Heart right ventricle (tissue), 16 donors: ENCODE data around the gene JAKMIP1. TPM values are rescaled to one million over a fixed set of nuclear protein-coding genes. Genes with fewer than 3 reads are reported as not detected.

Experiments used
- ATAC-seq, 8 donors: fragments of 200-7000 bp; cut with Tn5 transposase; one replicate each; pipeline ENCODE4 v1.9.1; 2020; ENCODE audit warnings: mild to moderate bottlenecking in 8 of 8, moderate library complexity in 8 of 8, moderate number of reproducible peaks in 1 of 8
- DNase-seq, 2 donors: peaks; one replicate each; pipeline ENCODE4 v3.0.0-alpha.2; 2020
- H3K27ac ChIP-seq, 10 donors: fragments of 200-600 bp; sonication (generic) in 2 of 10; one replicate each; pipeline versions ENCODE4 v1.5.0 to v1.8.0; 2020 to 2022; ENCODE audit warnings: mild to moderate bottlenecking in 3 of 10
- H3K27me3 ChIP-seq, 7 donors: fragments of 200-600 bp; one replicate each; pipeline ENCODE4 v1.8.0; 2021 to 2022; ENCODE audit warnings: mild to moderate bottlenecking in 2 of 7
- H3K36me3 ChIP-seq, 9 donors: fragments of 200-600 bp; sonication (generic) in 1 of 9; one replicate each; pipeline versions ENCODE4 v1.5.0 to v1.8.0; 2020 to 2022; ENCODE audit warnings: mild to moderate bottlenecking in 2 of 9
- H3K4me1 ChIP-seq, 9 donors: fragments of 200-600 bp; sonication (generic) in 1 of 9; one replicate each; pipeline versions ENCODE4 v1.5.0 to v1.8.0; 2020 to 2022; ENCODE audit warnings: mild to moderate bottlenecking in 4 of 9
- H3K4me3 ChIP-seq, 10 donors: fragments of 200-600 bp; sonication (generic) in 2 of 10; one replicate each; pipeline versions ENCODE4 v1.5.0 to v1.8.0; 2020 to 2022; ENCODE audit warnings: mild to moderate bottlenecking in 7 of 10, moderate library complexity in 2 of 10
- H3K9me3 ChIP-seq, 11 donors: fragments of 200-600 bp in 10 of 11; sonication (generic) in 2 of 11; one replicate each; pipeline versions ENCODE4 v1.5.0 to v1.8.0; 2013 to 2022; ENCODE audit warnings: mild to moderate bottlenecking in 2 of 11, control low read depth in 1 of 11, moderate library complexity in 1 of 11
- WGBS, 2 donors: extraction: QIAGEN DNeasy Blood & Tissue Kit; methylation state at CpG; one replicate each; pipeline ENCODE4 v1.1.7; 2013; ENCODE audit warnings: inconsistent platforms in 1 of 2; 5-methylcytosine and 5-hydroxymethylcytosine counted together
- intact Hi-C, 10 donors: fragments of 100-400 bp; cut with DNase I; formaldehyde crosslinking; loops; one replicate each; pipeline versions ENCODE4 v1.11.1 to v1.14.2; 2022
- polyA plus RNA-seq, 2 donors: library from polyadenylated mRNA; stranded (reverse); fragments of 200-250 nt; gene quantifications; one replicate each; pipeline ENCODE4 v1.2.3, GENCODE V29; 2013
- total RNA-seq, 10 donors: library from RNA; stranded (reverse); fragmentation: NEBNext Ultra II Directional in 3 of 10; extraction: Animal tissue kit (Norgen Biotek cat#: 25700) in 3 of 10; gene quantifications; one replicate each; pipeline versions ENCODE4 v1.2.1 to v1.2.4, GENCODE V29; 2021 to 2023
- TF ChIP-seq, protein P1 (sequence below), 9 donors: fragments of 200-600 bp; sonication (generic) in 2 of 9; IDR thresholded peaks; one replicate each; pipeline versions ENCODE4 v1.5.0 to v1.8.0; 2021 to 2022; ENCODE audit warnings: antibody characterized with exemption in 9 of 9, mild to moderate bottlenecking in 5 of 9, moderate library complexity in 1 of 9
- donor health status: Arrhythmogenic right ventricular cardiomyopathy.
- donor health status: ischemic (EF 13 %, LVEDD 7.1; RV severe dilation, severe dysfunction).
- donor health status: healthy with polysubstance abuse.
- donor health status: DM: no; HTN: yes; CAD: no.
- donor health status: DM: no; HTN: no; CAD: no.
- donor health status: ischemic (EF 25% LVEDD 6.9; RV normal size, moderate dysfunction).
- donor health status: ischemic (EF 25% LVEDD 5.7; RV mildly dilated, moderate dysfunction).
- donor health status: healthy.
- donor health status: DM: yes; HTN: yes; CAD: no.
- donor health status: Ischemic cardiomyopathy.
- donor health status: ischemic (EF 35%, LVEDD 5.7; RV mildly dilated, moderate dysfunction).
- donor health status: nonischemic (EF 11% LVEDD 7.7; RV severe dilation, severe dysfunction).
- donor health status: DM: yes; HTN: yes; CAD: no.
- donor health status: PGD.
- donor health status: ischemic (EF 29% LVEDD 5.4; RV normal size, mild dysfunction).
- donor health status: nonischemic (EF 23%, LVEDD 6.1; RV moderate dilation, normal function).

JAKMIP1 gene
- total and polyA plus RNA-seq, 12 donors: 0.04 to 0.76 (median 0.14) TPM; not detected in 8

DNA sequence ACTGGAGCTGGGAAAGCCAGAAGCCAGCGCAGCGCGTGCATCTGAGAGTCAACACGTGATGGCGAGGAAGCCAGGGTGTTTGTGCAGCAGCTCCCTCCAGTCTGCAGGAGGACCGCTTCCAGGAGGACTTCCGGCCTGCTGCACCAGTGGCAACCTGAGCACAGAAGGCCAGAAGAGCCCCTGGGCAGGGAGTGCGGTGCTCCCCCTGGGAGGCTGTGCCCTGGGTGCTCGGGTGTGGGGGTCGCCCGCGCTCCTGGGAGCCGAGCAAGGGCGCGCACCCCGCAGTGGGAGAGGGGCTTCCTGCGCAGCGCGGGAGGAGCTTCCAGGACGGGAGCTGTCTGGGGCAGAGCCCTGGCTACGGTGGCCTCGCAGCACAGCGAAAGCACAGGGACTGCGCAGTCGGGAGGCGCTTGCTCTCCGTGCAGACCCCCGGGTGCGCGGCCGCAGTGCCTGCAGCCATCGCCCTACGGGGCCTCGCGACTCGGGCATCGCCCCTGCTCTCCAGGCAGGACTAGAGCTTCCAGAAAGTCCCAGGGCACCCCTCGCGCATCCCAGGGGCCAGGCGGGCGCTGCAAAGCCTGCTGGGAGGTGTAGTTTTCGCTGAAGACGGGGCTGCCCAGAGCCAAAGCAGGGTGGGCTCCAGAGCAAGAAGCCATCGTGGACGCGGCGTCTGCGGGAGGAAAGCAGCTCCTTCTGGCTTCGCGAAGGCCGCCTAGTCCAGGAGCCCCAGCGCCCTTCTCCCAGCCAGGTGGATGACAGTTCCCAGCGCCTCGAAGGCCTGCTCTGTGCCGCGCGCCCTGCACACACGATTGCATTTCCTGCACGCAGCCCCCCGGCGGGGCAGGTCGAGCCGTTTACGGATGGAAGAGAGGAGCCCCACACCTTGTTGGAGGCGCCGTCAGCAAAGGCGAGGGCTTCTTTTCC, 45.2 kb upstream of the JAKMIP1 start:
- ATAC-seq: peak; percentile 43 to 80 (median 62)
- intact Hi-C loops: no loop called here
- Histone ChIP-seq H3K9me3 (peaks cover 0 to 16% (median 0%) of the 10 kb centered on the region in 11 donors), H3K27me3 (peaks cover 0 to 78% (median 57%) of the 10 kb centered on the region in 7 donors), H3K36me3 (no peaks in the 10 kb centered on the region), H3K27ac (no peak overlapping the region), H3K4me3 (peak overlapping the region in 9 of 10 donors; percentile 24 to 55 (median 38)), H3K4me1 (peaks cover 0 to 10% (median 4%) of the 10 kb centered on the region in 9 donors)
- DNase-seq: no peak
- TF ChIP-seq, protein P1, sequence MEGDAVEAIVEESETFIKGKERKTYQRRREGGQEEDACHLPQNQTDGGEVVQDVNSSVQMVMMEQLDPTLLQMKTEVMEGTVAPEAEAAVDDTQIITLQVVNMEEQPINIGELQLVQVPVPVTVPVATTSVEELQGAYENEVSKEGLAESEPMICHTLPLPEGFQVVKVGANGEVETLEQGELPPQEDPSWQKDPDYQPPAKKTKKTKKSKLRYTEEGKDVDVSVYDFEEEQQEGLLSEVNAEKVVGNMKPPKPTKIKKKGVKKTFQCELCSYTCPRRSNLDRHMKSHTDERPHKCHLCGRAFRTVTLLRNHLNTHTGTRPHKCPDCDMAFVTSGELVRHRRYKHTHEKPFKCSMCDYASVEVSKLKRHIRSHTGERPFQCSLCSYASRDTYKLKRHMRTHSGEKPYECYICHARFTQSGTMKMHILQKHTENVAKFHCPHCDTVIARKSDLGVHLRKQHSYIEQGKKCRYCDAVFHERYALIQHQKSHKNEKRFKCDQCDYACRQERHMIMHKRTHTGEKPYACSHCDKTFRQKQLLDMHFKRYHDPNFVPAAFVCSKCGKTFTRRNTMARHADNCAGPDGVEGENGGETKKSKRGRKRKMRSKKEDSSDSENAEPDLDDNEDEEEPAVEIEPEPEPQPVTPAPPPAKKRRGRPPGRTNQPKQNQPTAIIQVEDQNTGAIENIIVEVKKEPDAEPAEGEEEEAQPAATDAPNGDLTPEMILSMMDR (IDR thresholded peaks at IDR 0.05): no peak
- WGBS, 2 donors: 8 to 9% methylated on average over 66 to 67 of the region's 67 CpGs

DNA sequence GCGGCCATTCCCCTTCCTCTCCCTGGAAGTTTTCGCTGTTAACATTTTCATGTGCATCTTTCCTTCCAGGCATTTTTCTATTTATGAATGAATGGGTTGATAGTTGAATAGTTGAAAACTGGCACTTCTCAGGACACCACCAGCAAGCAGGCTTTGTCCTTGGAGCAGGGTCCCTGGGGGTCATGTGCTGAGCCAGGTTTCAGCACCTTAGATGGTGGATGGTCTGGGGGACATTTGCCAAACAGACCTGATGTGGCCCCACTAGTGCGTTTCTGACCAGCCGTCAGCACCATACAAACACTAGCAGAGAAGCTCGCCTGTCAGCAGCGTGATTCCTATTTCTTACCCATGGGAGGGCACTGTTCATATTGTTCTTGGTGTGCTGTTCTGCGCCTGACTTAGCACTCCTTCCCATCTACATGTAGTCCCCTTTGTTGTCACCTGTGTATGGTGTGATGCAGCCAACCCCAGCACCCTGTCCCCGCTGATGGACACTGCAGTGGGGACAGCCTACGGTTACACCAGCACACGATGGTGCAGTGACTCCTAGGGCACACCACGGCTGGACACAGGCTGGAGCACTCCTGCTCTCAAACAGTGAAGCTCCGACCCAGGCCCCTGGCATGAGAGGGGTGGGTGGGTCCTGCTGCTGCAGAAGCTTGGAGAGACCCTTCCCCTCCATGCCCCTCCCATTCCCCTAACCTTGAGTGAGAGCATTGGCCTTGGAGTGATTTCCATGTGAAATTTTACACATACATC, 42.1 kb upstream of the JAKMIP1 start:
- ATAC-seq (no peak), DNase-seq (no peak)
- intact Hi-C loops: no loop called here
- Histone ChIP-seq H3K27me3 (peaks cover 0 to 65% (median 45%) of the 10 kb centered on the region in 7 donors), H3K9me3 (peaks cover 0 to 16% (median 0%) of the 10 kb centered on the region in 11 donors), H3K27ac (no peak overlapping the region), H3K4me3 (no peak overlapping the region), H3K4me1 (peaks cover 0 to 9% (median 4%) of the 10 kb centered on the region in 9 donors), H3K36me3 (no peaks in the 10 kb centered on the region)
- TF ChIP-seq, protein P1 (IDR thresholded peaks at IDR 0.05): no peak
- WGBS, 2 donors: 78 to 80% methylated on average over 12 of the region's 12 CpGs

DNA sequence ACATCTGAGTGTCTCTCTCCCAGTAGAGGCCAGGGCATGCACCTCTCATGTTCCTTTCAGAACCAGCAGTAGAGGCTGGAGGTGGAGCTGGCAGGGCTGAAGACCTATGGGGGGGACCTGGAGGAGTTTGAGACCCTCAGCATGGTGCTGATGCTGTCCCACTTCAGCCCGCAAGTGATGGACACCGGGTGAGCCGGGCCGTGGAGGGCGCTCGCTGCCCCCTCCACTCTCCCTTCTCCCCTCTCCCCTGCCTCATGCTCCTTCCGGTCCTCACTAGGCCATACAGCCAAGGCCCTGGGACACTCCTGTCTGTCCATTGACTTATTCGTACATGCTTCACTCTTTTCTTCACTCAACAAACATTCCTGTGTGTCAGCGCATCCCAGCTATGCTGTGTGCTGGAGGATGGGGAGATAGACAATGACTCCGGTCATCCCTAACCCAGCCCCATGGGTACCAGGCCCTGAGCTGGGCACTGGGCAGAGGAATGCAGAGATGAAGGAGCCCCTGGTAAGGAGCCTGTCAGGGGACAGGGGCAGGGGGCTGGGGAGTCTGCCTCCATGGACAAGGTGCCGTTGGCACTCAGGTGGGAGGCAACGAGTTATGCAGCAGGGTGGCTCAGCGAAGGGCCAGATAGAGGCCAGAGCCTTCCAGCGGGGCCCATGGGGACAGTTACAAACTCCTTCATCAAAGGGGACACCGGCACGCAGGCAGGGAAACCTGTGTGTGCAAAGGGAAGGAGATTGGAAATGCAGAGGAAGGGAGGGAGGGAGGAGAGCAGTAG, 40.9 kb upstream of the JAKMIP1 start:
- TF ChIP-seq, protein P1 (IDR thresholded peaks at IDR 0.05): no peak
- WGBS, 2 donors: 81 to 84% methylated on average over 16 of the region's 16 CpGs
- peaks cover 0 to 60% (median 41%) of the 10 kb centered on the region in 7 donors for H3K27me3 ChIP-seq
- H3K36me3 ChIP-seq: no peaks in the 10 kb centered on the region
- no peak for DNase-seq
- peaks cover 0 to 9% (median 4%) of the 10 kb centered on the region in 9 donors for H3K4me1 ChIP-seq
- no peak for ATAC-seq
- no peak overlapping the region for H3K4me3 ChIP-seq
- peaks cover 0 to 16% (median 0%) of the 10 kb centered on the region in 11 donors for H3K9me3 ChIP-seq
- no peak overlapping the region for H3K27ac ChIP-seq
- intact Hi-C loops: no loop called here
